GM21515 (cell line): ENCODE results near the gene ADCY2.

Experiments used
- ATAC-seq: cut with Tn5 transposase; IDR thresholded peaks from one replicate; pipeline ENCODE4 v1.9.1; 2021; ENCODE audit not compliant: unreplicated experiment

ADCY2 gene

GRCh38 chr5:7822449-7822848 is 426.5 kb downstream of the ADCY2 start:
- ATAC-seq = no peak

GRCh38 chr5:7823594-7823993 is 427.7 kb downstream of the ADCY2 start:
- ATAC-seq = no peak

- no peak for ATAC-seq
Observed at GRCh38 chr5:7824995-7825394, 429.1 kb downstream of the ADCY2 start.

- ATAC-seq = no peak
Observed at GRCh38 chr5:7825630-7826029, 429.7 kb downstream of the ADCY2 start.

GRCh38 chr5:7827610-7828009 is 431.7 kb downstream of the ADCY2 start:
- no peak for ATAC-seq

GRCh38 chr5:7828269-7828668 is 432.3 kb downstream of the ADCY2 start:
- no peak for ATAC-seq

- ATAC-seq = no peak
Observed at GRCh38 chr5:7834982-7835381, 439.0 kb downstream of the ADCY2 start.

GRCh38 chr5:7837403-7837802 is 441.5 kb downstream of the ADCY2 start:
- no peak for ATAC-seq

GRCh38 chr5:7842531-7842930 is 446.6 kb downstream of the ADCY2 start:
- no peak for ATAC-seq

- no peak for ATAC-seq
Observed at GRCh38 chr5:7844901-7845300, 449.0 kb downstream of the ADCY2 start.

- no peak for ATAC-seq
Observed at GRCh38 chr5:7845557-7845956, 449.6 kb downstream of the ADCY2 start.

- no peak for ATAC-seq
Observed at GRCh38 chr5:7846327-7846726, 450.4 kb downstream of the ADCY2 start.

GRCh38 chr5:7848296-7848695 is 452.4 kb downstream of the ADCY2 start:
- no peak for ATAC-seq

- ATAC-seq = no peak
Observed at GRCh38 chr5:7849681-7850394, 453.9 kb downstream of the ADCY2 start.

GRCh38 chr5:7850395-7851239 is 454.7 kb downstream of the ADCY2 start, which contains the start of gene CFAP90:
Gene CFAP90, minus strand, starts transcription at chr5:7851133. Its CDS starts 112 bp downstream, at chr5:7851021.
- no peak for ATAC-seq

GRCh38 chr5:7851240-7851592 is 455.3 kb downstream of the ADCY2 start:
- ATAC-seq = no peak

- no peak for ATAC-seq
Observed at GRCh38 chr5:7851617-7852289, 455.8 kb downstream of the ADCY2 start.

- ATAC-seq = no peak
Observed at GRCh38 chr5:7852542-7852941, 456.6 kb downstream of the ADCY2 start.

- no peak for ATAC-seq
Observed at GRCh38 chr5:7852988-7853387, 457.1 kb downstream of the ADCY2 start.

- ATAC-seq = no peak
Observed at GRCh38 chr5:7855611-7856010, 459.7 kb downstream of the ADCY2 start.

- ATAC-seq = no peak
Observed at GRCh38 chr5:7856855-7857254, 460.9 kb downstream of the ADCY2 start.

GRCh38 chr5:7857361-7857760 is 461.4 kb downstream of the ADCY2 start:
- ATAC-seq = no peak
